Measurements from ENCODE around the gene CHAC1.

The CHAC1 gene

DNA sequence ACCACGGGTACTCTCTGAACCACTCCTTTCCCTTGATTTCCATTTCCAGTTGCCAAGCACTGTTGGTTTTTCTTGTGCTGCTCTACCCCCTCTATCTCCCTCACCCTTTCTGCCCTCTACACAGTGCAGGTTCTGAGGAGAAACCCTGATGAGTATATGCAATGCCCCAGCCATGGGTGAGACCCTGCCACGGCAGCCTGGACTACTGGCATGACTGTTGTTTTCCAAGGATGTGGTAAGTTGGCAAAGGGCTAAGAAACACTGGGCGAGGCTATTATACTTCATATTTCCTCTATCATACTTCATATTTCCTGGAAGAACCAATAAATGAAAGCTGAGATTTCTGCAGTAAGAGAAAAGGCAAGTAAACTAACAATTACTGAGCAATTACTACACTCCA lies 27.9 kb downstream of the CHAC1 start:
- in situ Hi-C loops (cut with MboI; ENCODE audit: low sequenced_read_pairs, unreplicated experiment): no loop called here
- TF ChIP-seq CTCF (IDR thresholded peaks at IDR 0.05; ENCODE audit: borderline replicate concordance, control extremely low read depth, extremely low read depth, insufficient read depth, missing control alignments): no peak
- no peak for DNase-seq (ENCODE audit: low spot score)

GRCh38 chr15:40982855-40983254 lies 29.6 kb downstream of the CHAC1 start:
- TF ChIP-seq CTCF (IDR thresholded peaks at IDR 0.05; ENCODE audit: borderline replicate concordance, control extremely low read depth, extremely low read depth, insufficient read depth, missing control alignments): no peak
- no peak for DNase-seq (ENCODE audit: low spot score)
- in situ Hi-C loops (cut with MboI; ENCODE audit: low sequenced_read_pairs, unreplicated experiment): no loop called here

GRCh38 chr15:40984406-40984805 lies 31.1 kb downstream of the CHAC1 start:
- no peak for TF ChIP-seq CTCF (IDR thresholded peaks at IDR 0.05; ENCODE audit: borderline replicate concordance, control extremely low read depth, extremely low read depth, insufficient read depth, missing control alignments)
- in situ Hi-C loops (cut with MboI; ENCODE audit: low sequenced_read_pairs, unreplicated experiment): no loop called here
- DNase-seq (ENCODE audit: low spot score): no peak

GRCh38 chr15:40984964-40985363 lies 31.7 kb downstream of the CHAC1 start:
- in situ Hi-C loops (cut with MboI; ENCODE audit: low sequenced_read_pairs, unreplicated experiment): no loop called here
- TF ChIP-seq CTCF (IDR thresholded peaks at IDR 0.05; ENCODE audit: borderline replicate concordance, control extremely low read depth, extremely low read depth, insufficient read depth, missing control alignments): no peak
- no peak for DNase-seq (ENCODE audit: low spot score)

DNA sequence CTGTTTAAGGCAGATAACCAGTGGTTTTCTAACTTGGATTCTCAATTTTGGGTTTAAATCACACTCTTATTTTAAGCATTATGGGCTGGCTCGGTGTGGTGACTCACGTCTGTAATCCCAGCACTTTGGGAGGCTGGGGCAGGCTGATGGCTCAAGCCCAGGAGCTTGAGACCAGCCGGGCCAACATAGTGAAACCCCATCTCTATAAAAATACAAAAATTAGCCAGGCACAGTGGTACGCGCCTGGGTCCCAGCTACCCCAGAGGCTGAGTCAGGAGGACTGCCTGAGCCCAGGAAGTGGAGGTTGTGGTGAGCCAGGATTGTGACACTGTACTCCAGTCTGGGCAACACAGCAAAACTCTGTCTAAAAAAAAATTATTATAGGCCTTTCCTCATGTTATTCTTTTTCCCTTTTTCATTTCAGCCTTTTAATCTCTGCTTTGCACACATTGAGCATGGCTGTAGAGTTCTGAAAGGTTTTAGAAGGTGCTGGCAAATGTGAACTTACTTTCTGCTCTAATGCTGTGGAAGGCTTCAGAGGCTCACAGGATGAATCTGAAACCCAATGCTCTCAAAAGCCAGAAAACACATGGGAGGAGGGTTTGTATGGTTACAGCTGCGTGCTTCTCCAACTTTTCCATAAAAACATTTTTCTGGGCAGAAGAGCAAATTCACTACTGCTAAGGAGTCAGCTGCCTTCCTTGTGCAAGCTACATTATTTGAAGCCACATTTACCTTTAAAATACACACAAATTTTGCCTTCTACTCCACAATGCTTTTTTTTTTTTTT lies 32.5 kb downstream of the CHAC1 start:
- in situ Hi-C loops (cut with MboI; ENCODE audit: low sequenced_read_pairs, unreplicated experiment): no loop called here
- DNase-seq (ENCODE audit: low spot score): no peak
- TF ChIP-seq CTCF (IDR thresholded peaks at IDR 0.05; ENCODE audit: borderline replicate concordance, control extremely low read depth, extremely low read depth, insufficient read depth, missing control alignments): no peak

DNA sequence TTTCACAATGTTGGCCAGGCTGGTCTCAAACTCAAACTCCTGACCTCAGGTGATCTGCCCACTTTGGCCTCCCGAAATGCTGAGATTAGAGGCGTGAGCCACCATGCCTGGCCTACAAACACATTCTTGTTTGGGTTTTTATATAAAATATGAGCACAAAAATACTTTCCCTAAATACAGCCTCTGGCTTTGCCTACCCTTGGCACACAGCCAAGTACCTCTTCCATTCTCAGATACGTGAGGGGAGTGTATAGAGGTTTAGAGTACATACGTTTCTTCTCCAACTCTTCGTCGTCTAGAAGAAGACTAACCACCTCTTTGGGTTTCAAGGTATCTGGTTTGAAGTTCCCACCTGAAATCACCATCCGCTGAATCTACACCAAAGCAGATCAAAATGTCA lies 33.5 kb downstream of the CHAC1 start:
- TF ChIP-seq CTCF (IDR thresholded peaks at IDR 0.05; ENCODE audit: borderline replicate concordance, control extremely low read depth, extremely low read depth, insufficient read depth, missing control alignments): no peak
- no peak for DNase-seq (ENCODE audit: low spot score)

More for the DNA sequence above, 33.5 kb downstream of the CHAC1 start:
- in situ Hi-C loops (cut with MboI; ENCODE audit: low sequenced_read_pairs, unreplicated experiment): no loop called here

All from GM13976 (cell line).